ENCODE data around the gene PYGM.

GRCh38 chr11:64804346-64805210 is 44.8 kb upstream of the PYGM start:
- TF ChIP-seq POLR2A (IDR thresholded peaks at IDR 0.05; ENCODE audit: low read depth, low read length) (no peak), CTCF (IDR thresholded peaks at IDR 0.05; ENCODE audit: extremely low read depth in 1 of 2, insufficient read depth in 1 of 2, low read depth in 1 of 2, low read length in 2 of 2) (no peak), EZH2 (IDR thresholded peaks at IDR 0.05; ENCODE audit: borderline replicate concordance, low read depth, low read length, severe bottlenecking) (no peak)

All from endothelial cell of umbilical vein (primary cell).